ENCODE measurements around the gene OVAAL. TPM values are rescaled to one million over a fixed set of nuclear protein-coding genes. Genes with fewer than 3 reads are reported as not detected.
A peak's percentile ranks its signal among the peaks of the same experiment; 100 is the strongest.
"Not testable (repeated sequence)": the region's sequence is repeated elsewhere in the genome, so short reads cannot be mapped to it uniquely, and the experiment has no call there.

Gene OVAAL
- polyA plus RNA-seq, 4 donors, result not detected

DNA sequence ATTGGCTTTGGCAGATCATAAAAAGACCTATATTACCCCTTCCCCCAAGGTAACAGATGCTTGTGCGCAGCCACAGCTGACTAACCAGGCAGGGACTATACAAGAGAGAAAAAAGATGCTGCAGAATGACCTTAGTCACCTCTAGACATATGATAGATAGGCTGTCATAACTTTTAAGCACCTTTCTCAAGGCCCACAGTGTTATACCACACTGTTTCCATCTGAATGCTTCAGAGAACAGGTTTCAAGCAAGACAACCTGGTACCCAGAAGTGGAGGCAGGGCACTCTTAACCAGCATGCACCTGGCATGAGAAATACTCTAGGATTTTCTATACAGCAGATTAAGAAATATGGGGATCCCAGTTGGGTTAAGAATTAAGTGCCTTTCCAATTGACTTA is 12.8 kb upstream of the OVAAL start:
- Histone ChIP-seq H3K9me3 (ENCODE audit: control insufficient read depth in 2 of 2, insufficient read depth in 1 of 2, low read depth in 1 of 2, low read length in 1 of 2) (no peaks in the 10 kb centered on the region), H3K27me3 (ENCODE audit: control insufficient read depth in 3 of 3, insufficient read depth in 3 of 3, low read length in 3 of 3) (no peaks in the 10 kb centered on the region), H3K4me1 (ENCODE audit: control insufficient read depth in 3 of 3, insufficient read depth in 2 of 3, low read depth in 1 of 3, low read length in 2 of 3) (no peaks in the 10 kb centered on the region), H3K4me3 (ENCODE audit: low read depth in 1 of 3, low read length in 3 of 3) (no peak overlapping the region), H3K36me3 (ENCODE audit: control insufficient read depth in 3 of 3, insufficient read depth in 2 of 3, low read depth in 1 of 3, low read length in 3 of 3) (no peaks in the 10 kb centered on the region), H3K27ac (ENCODE audit: low read depth in 1 of 3, low read length in 2 of 3) (no peak overlapping the region)
- FAIRE-seq (no peak), DNase-seq (no peak)
- 93 to 100% (median 97%) methylated on average over 1 of the region's 1 CpG for WGBS, 3 donors

DNA sequence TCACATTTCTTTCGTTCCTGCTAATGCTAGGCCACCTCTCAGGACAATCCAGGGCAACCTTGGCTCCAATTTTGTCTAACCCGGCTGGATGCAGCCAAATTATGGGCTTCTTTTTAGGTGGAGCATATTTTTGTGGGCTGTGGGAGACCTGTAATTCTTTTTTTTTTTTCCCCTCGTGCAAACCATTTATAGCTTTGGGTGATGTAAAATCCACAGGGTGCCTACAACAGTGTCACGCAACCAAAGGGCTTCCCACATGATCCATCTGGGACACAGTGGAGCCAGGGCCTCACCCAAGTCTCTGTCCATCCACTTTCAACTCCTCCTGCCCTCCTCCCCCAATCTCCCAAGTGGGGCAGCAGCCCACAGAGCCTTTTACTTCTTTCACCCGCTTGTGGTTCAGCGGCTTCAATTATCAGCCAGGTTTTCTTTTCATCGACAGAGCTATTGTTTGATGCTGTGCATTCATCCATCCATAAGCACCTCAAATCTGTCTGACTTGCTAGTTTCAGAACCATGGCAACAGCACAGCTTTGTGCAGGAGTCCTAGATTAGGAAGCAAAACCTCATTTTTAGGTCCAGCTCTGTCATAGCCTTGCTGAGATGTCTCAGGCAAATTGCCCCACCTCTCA is 10.0 kb upstream of the OVAAL start:
- no peaks in the 10 kb centered on the region for H3K36me3 ChIP-seq (ENCODE audit: control insufficient read depth in 3 of 3, insufficient read depth in 2 of 3, low read depth in 1 of 3, low read length in 3 of 3)
- no peaks in the 10 kb centered on the region for H3K27me3 ChIP-seq (ENCODE audit: control insufficient read depth in 3 of 3, insufficient read depth in 3 of 3, low read length in 3 of 3)
- H3K4me3 ChIP-seq (ENCODE audit: low read depth in 1 of 3, low read length in 3 of 3), result no peak overlapping the region
- FAIRE-seq, result no peak
- DNase-seq, result no peak
- no peak overlapping the region for H3K27ac ChIP-seq (ENCODE audit: low read depth in 1 of 3, low read length in 2 of 3)
- no peaks in the 10 kb centered on the region for H3K4me1 ChIP-seq (ENCODE audit: control insufficient read depth in 3 of 3, insufficient read depth in 2 of 3, low read depth in 1 of 3, low read length in 2 of 3)
- WGBS, 3 donors, result 84 to 90% (median 88%) methylated on average over 7 of the region's 7 CpGs
- no peaks in the 10 kb centered on the region for H3K9me3 ChIP-seq (ENCODE audit: control insufficient read depth in 2 of 2, insufficient read depth in 1 of 2, low read depth in 1 of 2, low read length in 1 of 2)

DNA sequence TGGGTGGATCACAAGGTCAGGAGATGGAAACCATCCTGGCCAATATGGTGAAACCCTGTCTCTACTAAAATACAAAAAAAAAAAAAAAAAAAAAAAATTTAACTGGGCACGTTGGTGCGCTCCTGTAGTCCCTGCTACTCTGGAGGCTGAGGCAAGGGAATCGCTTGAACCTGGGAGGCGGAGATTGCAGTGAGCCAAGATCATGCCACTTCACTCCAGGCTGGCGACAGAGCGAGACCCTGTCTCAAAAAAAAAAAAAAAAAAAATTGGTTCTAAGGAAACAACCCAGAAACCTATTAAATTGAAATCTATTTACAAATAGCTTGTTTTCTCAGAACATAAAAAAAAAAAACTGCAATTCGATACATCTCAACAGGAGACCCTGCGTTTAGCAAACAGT is 9.0 kb upstream of the OVAAL start:
- H3K9me3 ChIP-seq (ENCODE audit: control insufficient read depth in 2 of 2, insufficient read depth in 1 of 2, low read depth in 1 of 2, low read length in 1 of 2); H3K4me3 ChIP-seq (ENCODE audit: low read depth in 1 of 3, low read length in 3 of 3); DNase-seq; H3K27ac ChIP-seq (ENCODE audit: low read depth in 1 of 3, low read length in 2 of 3); H3K36me3 ChIP-seq (ENCODE audit: control insufficient read depth in 3 of 3, insufficient read depth in 2 of 3, low read depth in 1 of 3, low read length in 3 of 3); H3K27me3 ChIP-seq (ENCODE audit: control insufficient read depth in 3 of 3, insufficient read depth in 3 of 3, low read length in 3 of 3); H3K4me1 ChIP-seq (ENCODE audit: control insufficient read depth in 3 of 3, insufficient read depth in 2 of 3, low read depth in 1 of 3, low read length in 2 of 3); FAIRE-seq: not testable (repeated sequence)
- 91 to 96% (median 93%) methylated on average over 8 of the region's 8 CpGs for WGBS, 3 donors

DNA sequence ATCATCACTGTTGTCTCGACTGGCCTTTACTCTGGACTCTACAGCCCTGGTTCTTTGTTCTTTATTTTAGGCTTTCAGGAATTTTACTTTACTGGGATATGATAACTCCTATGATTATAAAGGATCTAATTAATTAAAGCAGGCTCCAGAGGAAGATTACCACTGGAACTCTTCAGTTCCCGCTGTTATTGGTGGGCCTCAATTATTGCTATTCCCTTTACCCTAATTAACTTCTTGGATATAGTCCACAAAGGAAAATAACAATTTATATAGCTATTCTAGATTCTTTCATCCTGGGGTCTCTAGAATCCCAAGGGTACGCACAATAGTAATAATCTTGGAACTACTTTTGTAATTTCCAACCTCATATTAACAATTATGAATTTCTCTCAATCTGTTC is 8.5 kb upstream of the OVAAL start:
- H3K36me3 ChIP-seq (ENCODE audit: control insufficient read depth in 3 of 3, insufficient read depth in 2 of 3, low read depth in 1 of 3, low read length in 3 of 3), result no peaks in the 10 kb centered on the region
- FAIRE-seq, result no peak
- no peak overlapping the region for H3K27ac ChIP-seq (ENCODE audit: low read depth in 1 of 3, low read length in 2 of 3)
- no peaks in the 10 kb centered on the region for H3K27me3 ChIP-seq (ENCODE audit: control insufficient read depth in 3 of 3, insufficient read depth in 3 of 3, low read length in 3 of 3)
- no peaks in the 10 kb centered on the region for H3K4me1 ChIP-seq (ENCODE audit: control insufficient read depth in 3 of 3, insufficient read depth in 2 of 3, low read depth in 1 of 3, low read length in 2 of 3)
- no peaks in the 10 kb centered on the region for H3K9me3 ChIP-seq (ENCODE audit: control insufficient read depth in 2 of 2, insufficient read depth in 1 of 2, low read depth in 1 of 2, low read length in 1 of 2)
- H3K4me3 ChIP-seq (ENCODE audit: low read depth in 1 of 3, low read length in 3 of 3), result no peak overlapping the region
- no peak for DNase-seq
- 82 to 91% (median 85%) methylated on average over 3 of the region's 3 CpGs for WGBS, 3 donors

DNA sequence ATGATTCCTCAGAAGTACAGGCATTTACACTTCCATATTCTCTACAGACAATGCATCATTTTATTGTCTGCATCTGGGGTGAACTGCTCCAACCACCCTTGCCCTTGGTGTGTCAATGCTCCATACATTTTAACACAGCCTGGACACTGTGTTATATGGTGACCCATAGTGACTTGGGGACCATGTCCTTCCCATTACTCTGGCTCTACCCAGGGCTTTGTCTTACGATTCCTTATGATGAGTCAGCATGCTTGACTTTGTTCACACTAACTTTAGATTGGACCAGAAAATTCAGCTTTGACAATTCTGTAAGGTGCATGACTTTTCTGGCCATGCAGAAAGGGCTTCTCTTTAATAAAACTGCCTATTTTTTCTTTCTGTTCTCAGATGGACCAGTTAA is 6.8 kb upstream of the OVAAL start:
- 78 to 84% (median 80%) methylated on average over 1 of the region's 1 CpG for WGBS, 3 donors
- no peak overlapping the region for H3K27ac ChIP-seq (ENCODE audit: low read depth in 1 of 3, low read length in 2 of 3)
- H3K4me3 ChIP-seq (ENCODE audit: low read depth in 1 of 3, low read length in 3 of 3), result no peak overlapping the region
- no peak for FAIRE-seq
- no peak for DNase-seq
- no peaks in the 10 kb centered on the region for H3K4me1 ChIP-seq (ENCODE audit: control insufficient read depth in 3 of 3, insufficient read depth in 2 of 3, low read depth in 1 of 3, low read length in 2 of 3)
- H3K27me3 ChIP-seq (ENCODE audit: control insufficient read depth in 3 of 3, insufficient read depth in 3 of 3, low read length in 3 of 3), result no peaks in the 10 kb centered on the region
- H3K9me3 ChIP-seq (ENCODE audit: control insufficient read depth in 2 of 2, insufficient read depth in 1 of 2, low read depth in 1 of 2, low read length in 1 of 2), result no peaks in the 10 kb centered on the region
- H3K36me3 ChIP-seq (ENCODE audit: control insufficient read depth in 3 of 3, insufficient read depth in 2 of 3, low read depth in 1 of 3, low read length in 3 of 3), result no peaks in the 10 kb centered on the region

DNA sequence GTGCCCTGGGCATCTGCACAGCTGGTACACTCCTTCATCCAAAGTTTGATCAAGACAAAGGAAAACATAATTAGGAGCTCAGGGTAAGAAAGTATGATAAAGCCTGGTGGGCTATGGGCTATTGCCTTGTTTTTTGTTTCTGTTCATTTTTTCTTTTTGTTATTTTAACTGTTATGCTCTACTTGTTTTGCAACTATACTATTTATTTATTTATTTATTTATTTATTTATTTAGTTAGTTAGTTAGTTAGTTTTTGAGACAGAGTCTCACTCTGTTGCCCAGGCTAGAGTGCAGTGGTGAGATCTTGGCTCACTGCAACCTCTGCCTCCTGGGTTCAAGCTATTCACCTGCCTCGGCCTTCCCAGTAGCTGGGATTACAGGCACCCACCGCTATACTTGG is 5.7 kb upstream of the OVAAL start:
- not testable (repeated sequence) for H3K4me3 ChIP-seq (ENCODE audit: low read depth in 1 of 3, low read length in 3 of 3); H3K9me3 ChIP-seq (ENCODE audit: control insufficient read depth in 2 of 2, insufficient read depth in 1 of 2, low read depth in 1 of 2, low read length in 1 of 2); FAIRE-seq; H3K27me3 ChIP-seq (ENCODE audit: control insufficient read depth in 3 of 3, insufficient read depth in 3 of 3, low read length in 3 of 3); H3K36me3 ChIP-seq (ENCODE audit: control insufficient read depth in 3 of 3, insufficient read depth in 2 of 3, low read depth in 1 of 3, low read length in 3 of 3); H3K4me1 ChIP-seq (ENCODE audit: control insufficient read depth in 3 of 3, insufficient read depth in 2 of 3, low read depth in 1 of 3, low read length in 2 of 3); H3K27ac ChIP-seq (ENCODE audit: low read depth in 1 of 3, low read length in 2 of 3); DNase-seq
- 93 to 94% (median 94%) methylated on average over 2 of the region's 2 CpGs for WGBS, 3 donors

DNA sequence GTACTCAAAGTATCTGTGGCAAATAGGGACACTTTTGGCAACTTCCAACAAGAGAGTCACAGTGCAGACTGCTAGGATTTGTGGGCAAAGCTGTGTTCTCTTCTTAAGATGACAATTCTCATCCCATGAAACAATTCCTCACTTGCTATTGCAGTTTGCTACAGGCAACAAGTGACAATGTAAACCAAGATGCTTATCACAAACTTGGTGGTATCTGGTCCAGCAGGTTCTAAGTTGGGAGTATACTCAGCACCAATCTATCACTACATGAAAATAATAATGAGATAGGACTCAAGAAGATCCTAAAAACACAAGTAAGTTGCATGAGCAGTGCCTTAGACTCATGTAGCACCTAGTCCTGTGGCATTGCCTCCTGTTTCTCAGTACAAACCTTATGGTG is 3.4 kb upstream of the OVAAL start:
- Histone ChIP-seq H3K9me3 (ENCODE audit: control insufficient read depth in 2 of 2, insufficient read depth in 1 of 2, low read depth in 1 of 2, low read length in 1 of 2) (no peaks in the 10 kb centered on the region), H3K4me3 (ENCODE audit: low read depth in 1 of 3, low read length in 3 of 3) (no peak overlapping the region), H3K27me3 (ENCODE audit: control insufficient read depth in 3 of 3, insufficient read depth in 3 of 3, low read length in 3 of 3) (no peaks in the 10 kb centered on the region), H3K36me3 (ENCODE audit: control insufficient read depth in 3 of 3, insufficient read depth in 2 of 3, low read depth in 1 of 3, low read length in 3 of 3) (no peaks in the 10 kb centered on the region), H3K27ac (ENCODE audit: low read depth in 1 of 3, low read length in 2 of 3) (no peak overlapping the region), H3K4me1 (ENCODE audit: control insufficient read depth in 3 of 3, insufficient read depth in 2 of 3, low read depth in 1 of 3, low read length in 2 of 3) (no peaks in the 10 kb centered on the region)
- FAIRE-seq, result no peak
- DNase-seq, result no peak

DNA sequence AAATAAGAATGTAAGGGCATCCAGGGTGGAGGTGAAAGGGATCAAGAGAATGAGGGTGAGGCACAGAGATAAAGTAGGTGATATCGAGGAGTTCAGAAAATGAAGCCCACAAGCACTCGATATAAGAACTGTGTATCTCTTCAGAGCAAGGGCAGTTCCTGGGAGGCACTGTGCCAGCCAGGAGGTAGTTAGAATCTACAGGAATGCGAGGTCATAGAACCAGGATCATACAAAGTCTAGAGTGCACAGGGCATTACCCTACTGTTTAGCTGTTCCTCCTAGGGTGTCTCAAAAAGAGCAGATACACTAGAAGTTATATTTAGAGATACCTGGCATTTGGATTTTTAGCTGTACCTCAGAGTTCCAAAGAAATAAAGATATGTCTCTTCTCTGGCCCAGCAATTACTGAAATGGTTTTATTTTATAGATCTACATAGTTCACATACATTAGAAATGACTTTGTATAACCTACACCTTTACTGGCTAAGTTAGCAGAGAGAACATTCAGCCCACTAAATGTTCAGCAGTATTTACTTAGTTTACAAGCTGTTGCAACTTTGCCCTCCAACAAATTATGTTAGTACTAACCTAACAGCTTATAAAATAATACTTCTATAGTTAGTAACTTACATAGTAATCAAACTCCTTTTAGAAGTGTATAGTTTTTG is 1.6 kb downstream of the OVAAL start:
- no peaks in the 10 kb centered on the region for H3K9me3 ChIP-seq (ENCODE audit: control insufficient read depth in 2 of 2, insufficient read depth in 1 of 2, low read depth in 1 of 2, low read length in 1 of 2)
- DNase-seq (peak; percentile 41 to 91), FAIRE-seq (no peak)
- H3K4me1 ChIP-seq (ENCODE audit: control insufficient read depth in 3 of 3, insufficient read depth in 2 of 3, low read depth in 1 of 3, low read length in 2 of 3), result peaks cover 0 to 7% (median 5%) of the 10 kb centered on the region in 3 donors
- WGBS, 3 donors, result 10 to 40% (median 27%) methylated on average over 3 of the region's 3 CpGs
- no peaks in the 10 kb centered on the region for H3K36me3 ChIP-seq (ENCODE audit: control insufficient read depth in 3 of 3, insufficient read depth in 2 of 3, low read depth in 1 of 3, low read length in 3 of 3)
- H3K27me3 ChIP-seq (ENCODE audit: control insufficient read depth in 3 of 3, insufficient read depth in 3 of 3, low read length in 3 of 3), result peaks cover 0 to 2% (median 0%) of the 10 kb centered on the region in 3 donors
- H3K4me3 ChIP-seq (ENCODE audit: low read depth in 1 of 3, low read length in 3 of 3), result no peak overlapping the region
- H3K27ac ChIP-seq (ENCODE audit: low read depth in 1 of 3, low read length in 2 of 3), result peak overlapping the region in 1 of 3 donors; percentile 49

All from small intestine (tissue), 7 donors.